B cell (primary cell): ENCODE measurements around the gene ZNF609. TPM values are rescaled to one million over a fixed set of nuclear protein-coding genes. Genes with fewer than 3 reads are reported as not detected.

Source experiments
- ATAC-seq: fragments of 200-7000 bp; cut with Tn5 transposase; one replicate; pipeline ENCODE4 v1.10.0; 2021; ENCODE audit warnings: low read depth, mild to moderate bottlenecking, moderate number of reproducible peaks, moderate library complexity
- CTCF ChIA-PET: fragments of 350-600 bp; sonication (Branson Sonifier 250); formaldehyde crosslinking; loops from one replicate; lab custom pipeline; 2021; ENCODE audit warnings: antibody characterized with exemption, inconsistent platforms; lab: Charles Lee
- POLR2A ChIA-PET: fragments of 350-600 bp; sonication (Branson Sonifier 250); formaldehyde crosslinking; loops from one replicate; lab custom pipeline; 2021; ENCODE audit warnings: antibody characterized with exemption; lab: Charles Lee
- DNase-seq: peaks from one replicate; pipeline ENCODE4 v3.0.0; 2013
- H2AFZ ChIP-seq: 2 replicates; pipeline ENCODE4 v1.6.1; 2012; ENCODE audit warnings: mild to moderate bottlenecking, low read depth, low read length; ENCODE audit not compliant: insufficient read depth, poor library complexity, severe bottlenecking
- H3K27ac ChIP-seq, 2 donors: 1 replicate in 1 of 2; 2 replicates in 1 of 2; pipeline ENCODE4 v1.5.1; 2012 to 2013; ENCODE audit warnings: low read length in 2 of 2, mild to moderate bottlenecking in 2 of 2, moderate library complexity in 1 of 2
- H3K27me3 ChIP-seq, 4 experiments: fragments of 200-600 bp in 1 of 4; sonication (generic) in 1 of 4; replicated peaks in 1 of 4; 1 replicate in 2 of 4; 2 replicates in 2 of 4; pipeline versions ENCODE4 v1.6.1 to v1.7.0; 2013 to 2016; ENCODE audit warnings: low read length in 3 of 4, mild to moderate bottlenecking in 2 of 4, mixed read lengths in 1 of 4, moderate library complexity in 1 of 4; ENCODE audit not compliant: insufficient read depth in 4 of 4, control insufficient read depth in 3 of 4; ENCODE audit errors: control extremely low read depth in 1 of 4
- H3K36me3 ChIP-seq, 2 experiments: replicated peaks in 1 of 2; 1 replicate in 1 of 2; 2 replicates in 1 of 2; pipeline versions ENCODE4 v1.6.1 to v1.7.1; 2013; ENCODE audit warnings: low read length in 1 of 2; ENCODE audit not compliant: insufficient read depth in 2 of 2, control insufficient read depth in 1 of 2; ENCODE audit errors: control extremely low read depth in 1 of 2, extremely low read depth in 1 of 2
- H3K4me1 ChIP-seq, 2 donors: fragments of 200-600 bp in 1 of 2; sonication (generic) in 1 of 2; 1 replicate in 1 of 2; 2 replicates in 1 of 2; pipeline versions ENCODE4 v1.5.1 to v1.6.1; 2013 to 2017; ENCODE audit warnings: low read length in 2 of 2; ENCODE audit not compliant: control insufficient read depth in 2 of 2, insufficient read depth in 2 of 2
- H3K4me2 ChIP-seq: replicated peaks from 2 replicates; pipeline ENCODE3; 2012; ENCODE audit warnings: mild to moderate bottlenecking, low read depth, low read length; ENCODE audit not compliant: poor library complexity, severe bottlenecking
- H3K4me3 ChIP-seq, 5 experiments: fragments of 200-600 bp in 1 of 5; sonication (generic) in 1 of 5; 1 replicate in 3 of 5; 2 replicates in 2 of 5; pipeline versions ENCODE4 v1.5.1 to v1.7.0; 2011 to 2016; ENCODE audit warnings: low read length in 4 of 5, mild to moderate bottlenecking in 4 of 5, low read depth in 2 of 5, control low read depth in 1 of 5, moderate library complexity in 1 of 5; ENCODE audit not compliant: insufficient read depth in 1 of 5; ENCODE audit errors: control extremely low read depth in 1 of 5, extremely low read depth in 1 of 5
- H3K79me2 ChIP-seq: fragments of 200-600 bp; sonication (generic); one replicate; pipeline ENCODE4 v1.6.0; 2016; ENCODE audit warnings: low read length; ENCODE audit not compliant: control insufficient read depth, insufficient read depth
- H3K9ac ChIP-seq: fragments of 200-600 bp; sonication (generic); 2 replicates; pipeline ENCODE4 v1.6.1; 2017; ENCODE audit warnings: mild to moderate bottlenecking, low read length, moderate library complexity
- H3K9me3 ChIP-seq, 3 donors: one replicate each; pipeline versions ENCODE4 v1.6.1 to v1.7.1; 2013; ENCODE audit warnings: low read length in 2 of 3; ENCODE audit not compliant: control insufficient read depth in 2 of 3, insufficient read depth in 1 of 3; ENCODE audit errors: control extremely low read depth in 1 of 3
- H4K20me1 ChIP-seq: 2 replicates; pipeline ENCODE4 v1.6.0; 2012; ENCODE audit warnings: mild to moderate bottlenecking, low read length; ENCODE audit not compliant: insufficient read depth, control insufficient read depth, poor library complexity, severe bottlenecking
- H3K27ac Mint-ChIP-seq: one replicate; pipeline ENCODE4 v1.8.0; 2021; ENCODE audit warnings: mixed read lengths
- H3K27me3 Mint-ChIP-seq: one replicate; pipeline ENCODE4 v1.8.0; 2021; ENCODE audit warnings: mixed read lengths
- H3K4me1 Mint-ChIP-seq: one replicate; pipeline ENCODE4 v1.8.0; 2021; ENCODE audit warnings: mixed read lengths
- H3K4me3 Mint-ChIP-seq: one replicate; pipeline ENCODE4 v1.8.0; 2021; ENCODE audit warnings: mixed read lengths
- H3K9me3 Mint-ChIP-seq: one replicate; pipeline ENCODE4 v1.8.0; 2022; ENCODE audit warnings: mixed read lengths; ENCODE audit not compliant: insufficient read depth
- EZH2 ChIP-seq: IDR thresholded peaks from 2 replicates; pipeline ENCODE4 v1.6.1; 2012; ENCODE audit warnings: borderline replicate concordance, low read depth, mild to moderate bottlenecking, moderate library complexity, low read length; ENCODE audit not compliant: insufficient read depth, poor library complexity, severe bottlenecking
- WGBS: methylation state at CpG from one replicate; pipeline ENCODE4 v1.1.5; 2013; ENCODE audit warnings: missing lambda C conversion rate; ENCODE audit not compliant: insufficient coverage; 5-methylcytosine and 5-hydroxymethylcytosine counted together
- intact Hi-C: fragments of 100-400 bp; cut with micrococcal nuclease; formaldehyde crosslinking; loops from one replicate; pipeline ENCODE4 v1.10.0; 2022
- polyA plus RNA-seq: library from polyadenylated mRNA; depleted of rRNA; stranded (reverse); fragments of >200 nt; gene quantifications from 2 replicates; pipeline ENCODE4 v1.2.3, GENCODE V29; 2012
- total RNA-seq, 2 donors: library from RNA; stranded (reverse); fragments of 120-200 nt in 1 of 2; gene quantifications; 1 replicate in 1 of 2; 2 replicates in 1 of 2; pipeline versions ENCODE4 v1.2.3 to v1.2.4, GENCODE V29; 2013 to 2022
- TF ChIP-seq, protein P1 (sequence below): fragments of 200-600 bp; IDR thresholded peaks from one replicate; pipeline ENCODE4 v1.8.0; 2022; ENCODE audit warnings: antibody characterized with exemption, mild to moderate bottlenecking

The ZNF609 gene
- total and polyA plus RNA-seq, 2 donors (not counting 1 experiment from before 2014, with no cell fraction given), result 5.8 to 32.9 TPM

DNA sequence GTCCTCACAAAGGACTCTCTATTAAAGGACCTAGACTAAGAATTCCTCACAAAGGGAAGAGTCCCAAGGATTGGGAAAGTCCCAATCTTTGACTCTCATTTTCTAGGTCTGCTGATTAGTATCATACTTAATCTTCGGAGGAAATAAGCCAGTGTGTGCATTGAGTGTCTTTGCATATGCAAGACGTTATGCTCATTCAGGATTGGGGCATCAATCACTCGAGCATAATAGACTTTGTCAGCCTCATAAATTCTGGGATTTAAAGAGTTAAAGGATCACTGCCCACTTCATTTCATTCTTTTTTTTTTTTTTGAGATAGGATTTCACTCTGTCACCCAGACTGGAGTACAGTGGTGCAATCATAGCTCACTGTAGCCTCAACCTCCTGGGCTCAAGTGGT lies 160.7 kb downstream of the ZNF609 start:
- Histone ChIP-seq H3K27ac (no peak overlapping the region), H3K79me2 (peaks cover 17% of the 10 kb centered on the region), H3K4me1 (peaks cover 39 to 45% of the 10 kb centered on the region in 2 donors), H3K4me2 (no peak overlapping the region), H2AFZ (no peak overlapping the region), H3K27me3 (no peaks in the 10 kb centered on the region), H3K9ac (no peak overlapping the region), H3K36me3 (peaks cover 0 to 1% of the 10 kb centered on the region in 2 experiments), H3K4me3 (no peak overlapping the region), H4K20me1 (no peaks in the 10 kb centered on the region), H3K9me3 (no peaks in the 10 kb centered on the region)
- TF ChIP-seq, protein P1, sequence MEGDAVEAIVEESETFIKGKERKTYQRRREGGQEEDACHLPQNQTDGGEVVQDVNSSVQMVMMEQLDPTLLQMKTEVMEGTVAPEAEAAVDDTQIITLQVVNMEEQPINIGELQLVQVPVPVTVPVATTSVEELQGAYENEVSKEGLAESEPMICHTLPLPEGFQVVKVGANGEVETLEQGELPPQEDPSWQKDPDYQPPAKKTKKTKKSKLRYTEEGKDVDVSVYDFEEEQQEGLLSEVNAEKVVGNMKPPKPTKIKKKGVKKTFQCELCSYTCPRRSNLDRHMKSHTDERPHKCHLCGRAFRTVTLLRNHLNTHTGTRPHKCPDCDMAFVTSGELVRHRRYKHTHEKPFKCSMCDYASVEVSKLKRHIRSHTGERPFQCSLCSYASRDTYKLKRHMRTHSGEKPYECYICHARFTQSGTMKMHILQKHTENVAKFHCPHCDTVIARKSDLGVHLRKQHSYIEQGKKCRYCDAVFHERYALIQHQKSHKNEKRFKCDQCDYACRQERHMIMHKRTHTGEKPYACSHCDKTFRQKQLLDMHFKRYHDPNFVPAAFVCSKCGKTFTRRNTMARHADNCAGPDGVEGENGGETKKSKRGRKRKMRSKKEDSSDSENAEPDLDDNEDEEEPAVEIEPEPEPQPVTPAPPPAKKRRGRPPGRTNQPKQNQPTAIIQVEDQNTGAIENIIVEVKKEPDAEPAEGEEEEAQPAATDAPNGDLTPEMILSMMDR, result no peak
- no peak for TF ChIP-seq EZH2
- H3K4me1 Mint-ChIP-seq, result peaks cover 48% of the 10 kb centered on the region
- ChIA-PET CTCF (no interaction called here), POLR2A (no interaction called here)
- no peaks in the 10 kb centered on the region for H3K9me3 Mint-ChIP-seq
- intact Hi-C loops, result no loop called here
- WGBS, result 100% methylated on average over 2 of the region's 3 CpGs
- H3K27me3 Mint-ChIP-seq, result no peaks in the 10 kb centered on the region
- no peak for DNase-seq
- no peak for ATAC-seq
- H3K27ac Mint-ChIP-seq, result no peak overlapping the region
- H3K4me3 Mint-ChIP-seq, result no peak overlapping the region

GRCh38 chr15:64622410-64623260 lies 162.3 kb downstream of the ZNF609 start:
- H3K4me3 ChIP-seq, result peak overlapping the region in 1 of 5 experiments; percentile 8

More at GRCh38 chr15:64622410-64623260, 162.3 kb downstream of the ZNF609 start:
- Histone ChIP-seq H3K4me2 (peak overlapping the region; percentile 58), H3K36me3 (peaks cover 3 to 6% of the 10 kb centered on the region in 2 experiments), H2AFZ (peak overlapping the region; percentile 64), H3K27ac (peak overlapping the region; percentile 61 to 79), H3K9me3 (no peaks in the 10 kb centered on the region), H3K79me2 (peaks cover 12% of the 10 kb centered on the region), H4K20me1 (no peaks in the 10 kb centered on the region), H3K4me1 (peaks cover 39 to 45% of the 10 kb centered on the region in 2 donors), H3K9ac (peak overlapping the region; percentile 18), H3K27me3 (no peaks in the 10 kb centered on the region)
- Mint-ChIP-seq H3K27ac (peak overlapping the region; percentile 91), H3K4me1 (peaks cover 48% of the 10 kb centered on the region), H3K27me3 (no peaks in the 10 kb centered on the region), H3K9me3 (no peaks in the 10 kb centered on the region), H3K4me3 (peak overlapping the region; percentile 69)
- ATAC-seq (peak; percentile 69), DNase-seq (peak; percentile 52)
- intact Hi-C loops, result loop anchor here (2.0 kb wide), 1 partner anchor 16 kb away; no protein-coding TSS in a partner anchor
- CTCF ChIA-PET, result no interaction called here
- 4% methylated on average over 2 of the region's 7 CpGs for WGBS
- no peak for TF ChIP-seq EZH2
- TF ChIP-seq, protein P1, result no peak
- POLR2A ChIA-PET, result no interaction called here
